ENCODE measurements around the gene CDKN1A. TPM values are rescaled to one million over a fixed set of nuclear protein-coding genes. Genes with fewer than 3 reads are reported as not detected.

CDKN1A gene
- total RNA-seq, 6 experiments from 2014 or later: 496 to 872 (median 617) TPM

- H3K36me3 Mint-ChIP-seq (ENCODE audit: low read depth): no peaks in the 10 kb centered on the region
- no peak overlapping the region for H3K4me3 Mint-ChIP-seq
- H3K27me3 Mint-ChIP-seq (ENCODE audit: insufficient read depth): peaks cover 3% of the 10 kb centered on the region; the same call in 1 of the 2 replicates
- no peak for TF ChIP-seq CTCF (IDR thresholded peaks at IDR 0.05)
- H3K27ac Mint-ChIP-seq: no peak overlapping the region
- H3K4me1 Mint-ChIP-seq (ENCODE audit: low read depth): peaks cover 39% of the 10 kb centered on the region
- DNase-seq: no peak
- H3K9me3 Mint-ChIP-seq: no peaks in the 10 kb centered on the region
Measured at GRCh38 chr6:36663504-36664446, 14.7 kb upstream of the CDKN1A start.

GRCh38 chr6:36665180-36665579 is 13.3 kb upstream of the CDKN1A start:
- Mint-ChIP-seq H3K4me1 (ENCODE audit: low read depth) (peaks cover 26% of the 10 kb centered on the region), H3K36me3 (ENCODE audit: low read depth) (no peaks in the 10 kb centered on the region), H3K4me3 (no peak overlapping the region), H3K27me3 (ENCODE audit: insufficient read depth) (no peaks in the 10 kb centered on the region; the same call in 1 of the 2 replicates), H3K27ac (no peak overlapping the region; the same call in 1 of the 2 replicates), H3K9me3 (no peaks in the 10 kb centered on the region)
- DNase-seq: no peak
- no peak for TF ChIP-seq CTCF (IDR thresholded peaks at IDR 0.05)

- H3K27me3 Mint-ChIP-seq (ENCODE audit: insufficient read depth): no peaks in the 10 kb centered on the region; the same call in 1 of the 2 replicates
- H3K9me3 Mint-ChIP-seq: no peaks in the 10 kb centered on the region
- TF ChIP-seq CTCF (IDR thresholded peaks at IDR 0.05): no peak
- no peaks in the 10 kb centered on the region for H3K36me3 Mint-ChIP-seq (ENCODE audit: low read depth)
- peak overlapping the region; percentile 97 for H3K27ac Mint-ChIP-seq
- H3K4me3 Mint-ChIP-seq: no peak overlapping the region; the same call in 1 of the 2 replicates
- DNase-seq: no peak
- peaks cover 26% of the 10 kb centered on the region for H3K4me1 Mint-ChIP-seq (ENCODE audit: low read depth)
Measured at GRCh38 chr6:36666287-36666686, 12.2 kb upstream of the CDKN1A start.

GRCh38 chr6:36666826-36667591 is 11.5 kb upstream of the CDKN1A start:
- Mint-ChIP-seq H3K9me3 (no peaks in the 10 kb centered on the region), H3K4me1 (ENCODE audit: low read depth) (peaks cover 26% of the 10 kb centered on the region), H3K27me3 (ENCODE audit: insufficient read depth) (no peaks in the 10 kb centered on the region; the same call in 1 of the 2 replicates), H3K27ac (peak overlapping the region; percentile 97), H3K4me3 (peak overlapping the region; percentile 57), H3K36me3 (ENCODE audit: low read depth) (no peaks in the 10 kb centered on the region)
- peak; percentile 97 for DNase-seq
- no peak for TF ChIP-seq CTCF (IDR thresholded peaks at IDR 0.05)

- Mint-ChIP-seq H3K9me3 (no peaks in the 10 kb centered on the region), H3K4me1 (ENCODE audit: low read depth) (peaks cover 26% of the 10 kb centered on the region), H3K36me3 (ENCODE audit: low read depth) (no peaks in the 10 kb centered on the region), H3K4me3 (no peak overlapping the region), H3K27me3 (ENCODE audit: insufficient read depth) (no peaks in the 10 kb centered on the region), H3K27ac (peak overlapping the region; percentile 72; the same call in 1 of the 2 replicates)
- no peak for DNase-seq
- TF ChIP-seq CTCF (IDR thresholded peaks at IDR 0.05): no peak
Measured at GRCh38 chr6:36668591-36668990, 9.9 kb upstream of the CDKN1A start.

Measured in HFFc6 (cell line).